Small intestine (tissue), 4 donors: ENCODE data around the gene NAPG. TPM values are rescaled to one million over a fixed set of nuclear protein-coding genes. Genes with fewer than 3 reads are reported as not detected.

ENCODE experiments used
- polyA plus RNA-seq, 4 donors: library from polyadenylated mRNA; stranded (reverse) in 3 of 4; unstranded in 1 of 4; fragments of 200-250 nt in 3 of 4; fragments of 120-200 nt in 1 of 4; gene quantifications; one replicate each; pipeline versions ENCODE4 v1.2.1 to v1.2.3, GENCODE V29; 2013
- donor health status: healthy with polysubstance abuse.
- donor health status: Bipolar disorder and iron deficiency.
- donor health status: healthy.

NAPG gene
- polyA plus RNA-seq, 4 donors, result 11.1 to 24.1 (median 16.3) TPM

Other genes starting within 250 kb of the NAPG start
- gene APCDD1, start 71.4 kb upstream of the NAPG start, polyA plus RNA-seq, result 10 to 100 TPM in 1 of 4 donors, 1 to 10 TPM in 2, under 1 TPM in 1; 0.67 to 21.6 (median 5.0) TPM